ENCODE data around the gene RANBP9. TPM values are rescaled to one million over a fixed set of nuclear protein-coding genes. Genes with fewer than 3 reads are reported as not detected.

Gene RANBP9
- total RNA-seq, 4 donors from 2014 or later = 28.8 to 35.6 (median 32.3) TPM

- ATAC-seq (ENCODE audit: low FRiP score) = no peak
- no peak for TF ChIP-seq CTCF (IDR thresholded peaks at IDR 0.05)
Measured at GRCh38 chr6:13660273-13660672, 51.4 kb downstream of the RANBP9 start.

GRCh38 chr6:13655700-13656099 is 55.9 kb downstream of the RANBP9 start:
- no peak for ATAC-seq (ENCODE audit: low FRiP score)
- TF ChIP-seq CTCF (IDR thresholded peaks at IDR 0.05) = no peak
- DNase-seq (ENCODE audit: low spot score) = no peak

More at GRCh38 chr6:13660273-13660672, 51.4 kb downstream of the RANBP9 start:
- no peak for DNase-seq (ENCODE audit: low spot score)

- no peak for ATAC-seq (ENCODE audit: low FRiP score)
- TF ChIP-seq CTCF (IDR thresholded peaks at IDR 0.05) = no peak
- DNase-seq (ENCODE audit: low spot score) = no peak
Measured at GRCh38 chr6:13654496-13654895, 57.1 kb downstream of the RANBP9 start.

- TF ChIP-seq CTCF (IDR thresholded peaks at IDR 0.05) = no peak
- DNase-seq (ENCODE audit: low spot score) (no peak), ATAC-seq (ENCODE audit: low FRiP score) (no peak)
Measured at GRCh38 chr6:13653296-13653695, 58.3 kb downstream of the RANBP9 start.

GRCh38 chr6:13649393-13649792 is 62.2 kb downstream of the RANBP9 start:
- no peak for ATAC-seq (ENCODE audit: low FRiP score)
- DNase-seq (ENCODE audit: low spot score) = no peak
- no peak for TF ChIP-seq CTCF (IDR thresholded peaks at IDR 0.05)

GRCh38 chr6:13648850-13649249 is 62.8 kb downstream of the RANBP9 start:
- no peak for DNase-seq (ENCODE audit: low spot score)
- no peak for ATAC-seq (ENCODE audit: low FRiP score)
- no peak for TF ChIP-seq CTCF (IDR thresholded peaks at IDR 0.05)

- no peak for ATAC-seq (ENCODE audit: low FRiP score)
- no peak for DNase-seq (ENCODE audit: low spot score)
- TF ChIP-seq CTCF (IDR thresholded peaks at IDR 0.05) = no peak
Measured at GRCh38 chr6:13643125-13643524, 68.5 kb downstream of the RANBP9 start.

Measured in omental fat pad (tissue), 4 donors.